GM19328 (cell line): ENCODE results near the gene STARD3.
"Not testable (repeated sequence)": the region's sequence is repeated elsewhere in the genome, so short reads cannot be mapped to it uniquely, and the experiment has no call there.

Experiments used
- ATAC-seq: cut with Tn5 transposase; IDR thresholded peaks from one replicate; pipeline ENCODE4 v1.9.1; 2021; ENCODE audit warnings: mild to moderate bottlenecking, moderate library complexity; ENCODE audit not compliant: unreplicated experiment

Gene STARD3

GRCh38 chr17:39706921-39707337 lies 70.0 kb downstream of the STARD3 start:
- ATAC-seq, result no peak

DNA sequence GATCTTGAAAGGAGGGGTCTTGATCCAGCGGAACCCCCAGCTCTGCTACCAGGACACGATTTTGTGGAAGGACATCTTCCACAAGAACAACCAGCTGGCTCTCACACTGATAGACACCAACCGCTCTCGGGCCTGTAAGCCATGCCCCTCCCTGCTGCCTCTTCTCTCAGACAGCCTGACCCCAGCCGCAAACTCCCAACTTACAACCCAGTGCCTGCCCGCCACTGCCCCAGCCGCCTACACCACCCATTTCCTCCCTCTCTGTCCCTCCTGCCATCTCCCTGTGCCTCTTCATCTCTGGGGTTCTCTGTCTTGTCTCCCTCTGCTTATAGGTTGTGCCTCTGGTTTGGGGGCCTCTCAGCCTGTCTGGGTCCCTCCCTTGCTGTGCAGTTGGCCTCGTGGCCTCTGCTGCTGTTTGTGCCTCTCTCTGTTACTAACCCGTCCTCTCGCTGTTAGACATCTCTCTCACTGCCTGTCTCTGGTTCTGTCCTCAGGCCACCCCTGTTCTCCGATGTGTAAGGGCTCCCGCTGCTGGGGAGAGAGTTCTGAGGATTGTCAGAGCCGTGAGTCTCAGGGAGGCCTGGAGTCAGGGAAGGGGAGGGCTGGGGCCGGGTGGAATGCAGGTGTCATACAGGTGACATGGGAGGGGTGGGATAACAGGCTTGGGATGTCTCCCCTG lies 72.5 kb downstream of the STARD3 start:
- no peak for ATAC-seq

GRCh38 chr17:39709998-39710964 lies 73.3 kb downstream of the STARD3 start:
- ATAC-seq, result no peak

- ATAC-seq, result not testable (repeated sequence)
Measured at GRCh38 chr17:39711071-39711470, 74.1 kb downstream of the STARD3 start.

GRCh38 chr17:39711851-39712250 lies 74.9 kb downstream of the STARD3 start:
- ATAC-seq, result no peak
